Hepatocyte (in vitro differentiated cells): ENCODE measurements around the gene RASA3.

ENCODE experiments used
- EZH2 ChIP-seq: fragments of 200-600 bp; sonication (generic); IDR thresholded peaks from 2 replicates; pipeline ENCODE4 v1.6.1; 2016; ENCODE audit warnings: antibody characterized with exemption, mild to moderate bottlenecking, borderline replicate concordance
- EZH2phosphoT487 ChIP-seq: fragments of 200-600 bp; sonication (generic); IDR thresholded peaks from one replicate; pipeline ENCODE4 v1.6.1; 2018; ENCODE audit warnings: antibody characterized with exemption, mild to moderate bottlenecking, low read depth, moderate library complexity; ENCODE audit not compliant: unreplicated experiment, severe bottlenecking
- TF ChIP-seq, protein P1 (sequence below): fragments of 200-600 bp; sonication (generic); IDR thresholded peaks from 2 replicates; pipeline ENCODE4 v1.5.1; 2016; ENCODE audit warnings: antibody characterized with exemption, mild to moderate bottlenecking; ENCODE audit not compliant: poor library complexity

DNA sequence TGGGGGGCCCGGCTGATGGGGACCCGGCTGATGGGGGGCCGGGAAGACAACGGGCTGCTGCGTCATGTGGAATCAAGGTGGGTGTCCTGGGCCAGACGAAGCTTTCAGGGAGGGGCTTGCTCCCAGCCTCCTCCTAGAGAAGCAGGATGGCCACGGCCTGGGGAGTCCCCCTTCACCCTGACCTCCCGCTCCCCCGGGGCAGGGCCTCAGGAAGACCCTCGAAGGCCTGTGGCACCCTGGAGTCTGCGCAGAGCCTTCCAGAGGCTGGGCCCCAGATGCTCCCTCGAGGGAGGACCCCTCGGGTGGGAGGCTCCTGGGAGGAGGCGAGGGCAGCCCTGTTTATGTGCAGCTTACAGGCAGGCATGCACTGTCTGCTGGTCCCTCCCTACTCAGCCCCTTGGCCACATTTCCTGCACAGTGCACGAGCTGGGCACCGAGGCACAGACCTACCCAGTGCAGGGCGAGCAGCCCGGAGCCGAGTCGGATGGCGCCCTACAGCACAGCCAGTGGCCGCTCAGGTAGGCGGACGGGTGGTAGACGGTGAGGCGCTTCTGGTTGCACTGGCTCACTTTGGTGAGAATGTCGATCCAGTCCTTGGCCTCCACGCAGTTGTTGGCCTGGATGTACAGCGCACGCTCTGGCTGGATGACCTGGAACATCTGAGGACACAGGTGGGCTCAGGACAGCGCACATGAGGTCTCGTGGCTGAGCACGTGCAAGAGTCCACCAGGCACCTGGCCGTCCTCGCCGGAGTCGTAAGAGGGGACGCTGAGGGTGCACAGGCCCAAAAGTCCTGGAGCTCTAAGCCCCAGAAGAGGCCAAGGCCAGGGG, 136.1 kb downstream of the RASA3 start:
- TF ChIP-seq, protein P1, sequence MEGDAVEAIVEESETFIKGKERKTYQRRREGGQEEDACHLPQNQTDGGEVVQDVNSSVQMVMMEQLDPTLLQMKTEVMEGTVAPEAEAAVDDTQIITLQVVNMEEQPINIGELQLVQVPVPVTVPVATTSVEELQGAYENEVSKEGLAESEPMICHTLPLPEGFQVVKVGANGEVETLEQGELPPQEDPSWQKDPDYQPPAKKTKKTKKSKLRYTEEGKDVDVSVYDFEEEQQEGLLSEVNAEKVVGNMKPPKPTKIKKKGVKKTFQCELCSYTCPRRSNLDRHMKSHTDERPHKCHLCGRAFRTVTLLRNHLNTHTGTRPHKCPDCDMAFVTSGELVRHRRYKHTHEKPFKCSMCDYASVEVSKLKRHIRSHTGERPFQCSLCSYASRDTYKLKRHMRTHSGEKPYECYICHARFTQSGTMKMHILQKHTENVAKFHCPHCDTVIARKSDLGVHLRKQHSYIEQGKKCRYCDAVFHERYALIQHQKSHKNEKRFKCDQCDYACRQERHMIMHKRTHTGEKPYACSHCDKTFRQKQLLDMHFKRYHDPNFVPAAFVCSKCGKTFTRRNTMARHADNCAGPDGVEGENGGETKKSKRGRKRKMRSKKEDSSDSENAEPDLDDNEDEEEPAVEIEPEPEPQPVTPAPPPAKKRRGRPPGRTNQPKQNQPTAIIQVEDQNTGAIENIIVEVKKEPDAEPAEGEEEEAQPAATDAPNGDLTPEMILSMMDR = no peak
- TF ChIP-seq EZH2phosphoT487 (no peak), EZH2 (no peak)
